Measurements from ENCODE around the gene ZBTB45. TPM values are rescaled to one million over a fixed set of nuclear protein-coding genes. Genes with fewer than 3 reads are reported as not detected.

Gene ZBTB45
- total and polyA plus RNA-seq, 9 of the 15 experiments (the other 6 are each of a cell fraction or from before 2014, with no cell fraction given), result 0.08 to 16.1 (median 1.8) TPM

- TF ChIP-seq BACH1 (tag; IDR thresholded peaks at IDR 0.05), result no peak
- TF ChIP-seq PRDM10 (IDR thresholded peaks at IDR 0.05; ENCODE audit: partially characterized antibody), result peak; percentile 38
- TF ChIP-seq NR4A1 (CRISPR knock-in tag; IDR thresholded peaks at IDR 0.05), result 0 out of 2 replicates have a peak, but pooled peaks have one; percentile 75
- peak; percentile 76 for TF ChIP-seq NR4A1 (tag; IDR thresholded peaks at IDR 0.05)
- no peak for TF ChIP-seq RBM39 (optimal IDR thresholded peaks at IDR 0.05; ENCODE audit: low read depth, low read length)
- peak; percentile 70; the same call in 1 of the 2 replicates for TF ChIP-seq ZHX1 (conservative IDR thresholded peaks at IDR 0.05; ENCODE audit: low read length)
- no peak for TF ChIP-seq ZNF23 (CRISPR knock-in tag; IDR thresholded peaks at IDR 0.05)
- TF ChIP-seq HEY1 (CRISPR knock-in tag; IDR thresholded peaks at IDR 0.05; ENCODE audit: borderline replicate concordance), result no peak
- no peak for TF ChIP-seq ZNF79 (CRISPR knock-in tag; IDR thresholded peaks at IDR 0.05; ENCODE audit: low read depth)
- TF ChIP-seq HNRNPL (IDR thresholded peaks at IDR 0.05; ENCODE audit: low read depth, low read length), result no peak
- TF ChIP-seq ELF2 (CRISPR knock-in tag; IDR thresholded peaks at IDR 0.05), result peak; percentile 81
- TF ChIP-seq ZNF282 (CRISPR knock-in tag; IDR thresholded peaks at IDR 0.05), result no peak
- peak; percentile 48 to 79 for TF ChIP-seq AFF1 (IDR thresholded peaks at IDR 0.05; ENCODE audit: low read depth in 1 of 2, partially characterized antibody in 2 of 2)
- peak; percentile 67 to 77 for TF ChIP-seq NRF1 (conservative IDR thresholded peaks at IDR 0.05 in 1 of 2, IDR thresholded peaks at IDR 0.05 in 1 of 2)
- TF ChIP-seq SMARCC2 (IDR thresholded peaks at IDR 0.05; ENCODE audit: low read depth), result no peak
- TF ChIP-seq ZNF174 (CRISPR knock-in tag; IDR thresholded peaks at IDR 0.05), result no peak
- TF ChIP-seq ZNF77 (CRISPR knock-in tag; IDR thresholded peaks at IDR 0.05), result no peak
- no peak for TF ChIP-seq FOXJ2 (tag; IDR thresholded peaks at IDR 0.05)
Measured at GRCh38 chr19:58499021-58499927, 20.3 kb downstream of the ZBTB45 start (continued).

Data from K562 (cell line).